Measurements from ENCODE around the gene GXYLT2. TPM values are rescaled to one million over a fixed set of nuclear protein-coding genes. Genes with fewer than 3 reads are reported as not detected.

Gene GXYLT2
- total and polyA plus RNA-seq, 3 donors from 2014 or later: 9.7 to 27.8 (median 17.6) TPM

DNA sequence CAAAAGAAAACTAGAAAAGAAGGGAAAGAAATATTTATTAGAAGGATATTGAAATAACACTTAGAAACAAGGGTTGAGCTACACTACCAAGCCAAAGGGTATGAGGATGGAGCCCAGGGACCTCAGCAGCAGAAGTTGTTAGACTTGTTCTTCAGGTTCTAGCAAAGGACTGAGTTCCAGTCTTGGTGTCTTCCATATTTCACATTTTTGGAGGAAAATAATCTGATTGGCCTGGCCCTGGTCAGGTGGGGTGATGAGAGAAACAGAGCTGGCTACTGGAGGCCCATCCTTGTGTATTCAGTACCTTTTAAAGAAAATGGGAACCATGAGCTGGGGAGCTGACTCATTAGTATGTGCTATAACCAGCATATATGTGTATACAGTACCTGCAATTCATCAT, 137.0 kb downstream of the GXYLT2 start:
- intact Hi-C loops (cut with DNase I; ENCODE audit: low total_unique reads): no loop called here
- no peak for TF ChIP-seq POLR2A (IDR thresholded peaks at IDR 0.05)
- TF ChIP-seq, protein P1, sequence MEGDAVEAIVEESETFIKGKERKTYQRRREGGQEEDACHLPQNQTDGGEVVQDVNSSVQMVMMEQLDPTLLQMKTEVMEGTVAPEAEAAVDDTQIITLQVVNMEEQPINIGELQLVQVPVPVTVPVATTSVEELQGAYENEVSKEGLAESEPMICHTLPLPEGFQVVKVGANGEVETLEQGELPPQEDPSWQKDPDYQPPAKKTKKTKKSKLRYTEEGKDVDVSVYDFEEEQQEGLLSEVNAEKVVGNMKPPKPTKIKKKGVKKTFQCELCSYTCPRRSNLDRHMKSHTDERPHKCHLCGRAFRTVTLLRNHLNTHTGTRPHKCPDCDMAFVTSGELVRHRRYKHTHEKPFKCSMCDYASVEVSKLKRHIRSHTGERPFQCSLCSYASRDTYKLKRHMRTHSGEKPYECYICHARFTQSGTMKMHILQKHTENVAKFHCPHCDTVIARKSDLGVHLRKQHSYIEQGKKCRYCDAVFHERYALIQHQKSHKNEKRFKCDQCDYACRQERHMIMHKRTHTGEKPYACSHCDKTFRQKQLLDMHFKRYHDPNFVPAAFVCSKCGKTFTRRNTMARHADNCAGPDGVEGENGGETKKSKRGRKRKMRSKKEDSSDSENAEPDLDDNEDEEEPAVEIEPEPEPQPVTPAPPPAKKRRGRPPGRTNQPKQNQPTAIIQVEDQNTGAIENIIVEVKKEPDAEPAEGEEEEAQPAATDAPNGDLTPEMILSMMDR (IDR thresholded peaks at IDR 0.05): no peak
- Histone ChIP-seq H3K4me1 (peaks cover 11% of the 10 kb centered on the region), H3K4me3 (no peak overlapping the region), H3K27ac (no peak overlapping the region), H3K9me3 (no peaks in the 10 kb centered on the region), H3K27me3 (no peaks in the 10 kb centered on the region), H3K36me3 (ENCODE audit: low read depth, missing control alignments) (no peaks in the 10 kb centered on the region)
- no peak for DNase-seq

DNA sequence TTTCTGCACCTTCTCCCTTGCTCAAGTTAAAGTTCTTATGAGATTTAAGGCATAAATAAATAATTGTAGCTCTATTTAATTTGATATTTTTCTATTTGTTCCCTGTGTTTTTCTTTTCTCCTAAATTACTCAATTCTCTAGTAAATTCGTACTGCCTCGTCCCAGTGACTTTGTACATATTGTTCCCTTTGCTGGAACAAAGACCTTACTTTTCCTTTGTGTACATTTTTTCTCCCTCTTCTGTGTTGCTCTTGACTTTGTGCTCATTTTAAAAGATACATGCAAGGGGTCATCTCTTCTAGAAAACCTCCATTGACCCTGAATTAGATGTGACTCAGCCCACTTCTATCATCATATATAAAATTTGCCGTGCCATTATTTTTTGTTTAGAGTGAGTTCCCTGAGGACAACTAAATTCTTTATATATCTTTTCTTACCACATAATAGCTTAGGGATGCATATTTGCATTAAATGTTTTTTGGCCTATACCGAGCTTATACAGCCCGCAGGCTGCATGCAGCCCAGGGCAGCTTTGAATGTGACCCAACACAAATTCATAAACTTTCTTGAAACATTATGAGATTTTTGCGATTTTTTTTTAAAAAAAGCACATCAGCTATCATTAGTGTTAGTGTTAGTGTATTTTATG, 138.4 kb downstream of the GXYLT2 start:
- Histone ChIP-seq H3K36me3 (ENCODE audit: low read depth, missing control alignments) (no peaks in the 10 kb centered on the region), H3K4me1 (peaks cover 14% of the 10 kb centered on the region), H3K27me3 (no peaks in the 10 kb centered on the region), H3K27ac (no peak overlapping the region), H3K4me3 (no peak overlapping the region), H3K9me3 (no peaks in the 10 kb centered on the region)
- no peak for DNase-seq
- no peak for TF ChIP-seq POLR2A (IDR thresholded peaks at IDR 0.05)
- TF ChIP-seq, protein P1 (IDR thresholded peaks at IDR 0.05): no peak
- intact Hi-C loops (cut with DNase I; ENCODE audit: low total_unique reads): no loop called here
- WGBS, 2 donors: 58 to 66% methylated on average over 6 of the region's 6 CpGs

Small RNAs within 50 kb of the gene (small RNA-seq; reads per million reads assigned to genes)
- 0 reads per million in 2 donors for gene RF00017

Other genes with a start within 250 kb of the GXYLT2 start
- 10 to 100 TPM; 21.2 to 26.9 TPM for gene SHQ1, start 39.6 kb upstream of the GXYLT2 start, total RNA-seq
- 20.1 TPM for gene SHQ1, start 39.6 kb upstream of the GXYLT2 start, polyA plus RNA-seq (ENCODE audit: insufficient read depth, low read depth, low replicate concordance)
- 10 to 100 TPM; 67.7 to 68.2 TPM for gene PPP4R2, start 108.8 kb downstream of the GXYLT2 start, total RNA-seq
- gene PPP4R2, start 108.8 kb downstream of the GXYLT2 start, polyA plus RNA-seq (ENCODE audit: insufficient read depth, low read depth, low replicate concordance): 38.1 TPM
- 10 to 100 TPM; 10.5 to 12.8 TPM for gene EBLN2, start 173.6 kb downstream of the GXYLT2 start, total RNA-seq
- 1.9 TPM for gene EBLN2, start 173.6 kb downstream of the GXYLT2 start, polyA plus RNA-seq (ENCODE audit: insufficient read depth, low read depth, low replicate concordance)